ENCODE data around the gene RFESD.
"Not testable (repeated sequence)": the region's sequence is repeated elsewhere in the genome, so short reads cannot be mapped to it uniquely, and the experiment has no call there.

Gene RFESD

DNA sequence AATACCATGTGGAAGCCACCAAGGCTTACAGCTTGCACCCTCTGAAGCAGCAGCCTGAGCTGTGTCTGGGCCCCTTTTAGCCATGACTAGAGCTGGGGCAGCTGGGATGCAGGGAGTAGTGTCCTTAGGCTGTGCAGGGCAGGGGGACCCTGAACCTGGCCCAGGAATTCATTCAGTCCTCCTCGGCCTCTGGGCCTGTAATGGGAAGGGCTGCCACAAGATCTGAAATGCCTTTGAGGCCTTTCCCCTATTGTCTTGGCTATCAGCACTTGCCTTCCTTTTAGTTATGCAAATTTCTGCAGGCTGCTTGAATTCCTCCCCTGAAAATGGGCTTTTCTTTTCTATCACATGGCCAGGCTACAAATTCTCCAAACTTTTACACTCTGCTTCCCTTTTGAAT is 17.6 kb upstream of the RFESD start:
- no peak for DNase-seq (ENCODE audit: low spot score)

DNA sequence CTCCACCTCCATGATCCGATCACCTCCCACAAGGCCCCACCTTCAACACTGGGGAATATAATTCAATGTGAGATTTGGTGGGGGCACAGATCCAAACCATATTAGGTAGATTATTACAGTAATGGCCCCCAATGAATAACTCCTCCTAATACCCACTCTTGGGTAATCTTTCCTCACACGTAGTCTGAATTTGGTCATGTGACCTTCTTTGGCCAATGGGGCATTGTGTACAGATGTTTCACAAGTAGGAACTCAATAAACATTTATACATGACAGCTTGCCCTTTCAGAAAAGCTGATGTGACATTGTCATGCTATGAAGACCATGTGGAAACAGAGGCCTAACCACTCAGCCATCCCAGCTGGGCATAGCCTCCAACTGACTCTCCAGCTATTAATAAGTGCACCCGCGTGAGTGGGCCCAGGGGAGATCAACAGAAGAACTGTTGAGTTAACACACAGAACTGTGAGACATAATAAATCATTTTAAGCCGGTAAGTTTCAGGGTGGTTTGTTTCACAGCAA is 16.1 kb upstream of the RFESD start:
- DNase-seq (ENCODE audit: low spot score), result no peak

DNA sequence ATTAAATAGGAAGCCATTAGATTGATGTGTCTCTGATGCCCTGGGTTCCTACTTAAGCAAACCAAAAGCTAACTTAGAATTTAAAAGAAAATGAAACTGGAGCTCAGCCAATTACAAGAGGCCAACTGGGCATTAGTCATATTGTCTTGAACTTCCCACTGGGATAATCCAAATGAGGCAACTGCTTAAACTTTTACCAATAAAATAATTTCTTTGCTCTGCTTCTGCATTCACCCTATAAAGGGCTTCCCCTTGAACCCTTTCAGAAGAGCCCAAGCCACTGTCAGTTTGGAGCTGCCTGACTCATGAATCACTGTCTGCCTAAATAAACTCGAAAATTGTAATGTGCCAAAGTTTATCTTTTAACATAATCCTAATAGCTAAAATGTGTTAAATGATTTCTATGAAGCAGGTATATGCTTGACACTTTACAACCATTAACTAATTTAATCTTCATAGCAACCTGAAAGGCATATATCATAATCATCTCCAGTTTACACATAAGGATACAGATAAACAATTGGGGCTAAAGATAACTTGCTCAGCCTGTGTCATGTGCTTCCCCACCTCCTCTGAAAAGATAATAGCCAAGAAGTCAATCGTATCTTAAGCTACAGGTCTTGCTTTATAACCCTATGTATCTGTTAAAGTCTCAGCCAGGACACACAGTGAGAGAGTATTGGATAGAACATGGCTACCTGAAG is 15.2 kb upstream of the RFESD start:
- no peak for DNase-seq (ENCODE audit: low spot score)

DNA sequence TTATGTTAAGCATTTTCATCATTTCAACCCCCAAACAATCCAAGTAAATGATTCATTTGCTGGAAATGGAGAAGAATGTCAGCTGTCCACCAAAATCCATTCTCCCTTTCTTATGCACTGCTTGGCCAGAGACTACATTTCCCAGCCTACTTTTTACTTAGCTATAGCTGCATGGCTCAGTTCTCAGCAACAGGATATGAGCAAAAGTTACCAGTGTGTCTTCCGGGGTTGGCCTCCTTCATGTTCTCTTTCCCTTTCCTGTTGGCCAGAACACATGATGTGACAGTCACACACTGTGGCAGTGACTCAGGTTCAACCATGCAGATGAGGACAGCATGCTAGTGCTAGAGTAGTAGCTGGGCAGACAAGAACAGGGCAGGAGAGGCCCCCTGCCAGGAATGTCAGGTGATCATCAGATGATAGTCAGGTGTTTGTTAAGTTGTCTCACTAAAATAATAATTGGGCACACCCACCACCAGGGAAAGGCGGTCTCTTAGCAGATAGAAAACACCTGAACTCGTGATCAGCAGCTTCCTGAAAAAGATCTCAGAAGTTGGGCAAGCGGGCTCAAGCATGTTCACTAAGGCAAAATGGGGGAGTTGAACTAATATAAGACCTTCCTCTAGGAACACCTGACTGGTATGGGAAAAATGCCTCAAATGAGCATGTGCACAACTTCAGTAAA is 14.4 kb upstream of the RFESD start:
- no peak for DNase-seq (ENCODE audit: low spot score)

DNA sequence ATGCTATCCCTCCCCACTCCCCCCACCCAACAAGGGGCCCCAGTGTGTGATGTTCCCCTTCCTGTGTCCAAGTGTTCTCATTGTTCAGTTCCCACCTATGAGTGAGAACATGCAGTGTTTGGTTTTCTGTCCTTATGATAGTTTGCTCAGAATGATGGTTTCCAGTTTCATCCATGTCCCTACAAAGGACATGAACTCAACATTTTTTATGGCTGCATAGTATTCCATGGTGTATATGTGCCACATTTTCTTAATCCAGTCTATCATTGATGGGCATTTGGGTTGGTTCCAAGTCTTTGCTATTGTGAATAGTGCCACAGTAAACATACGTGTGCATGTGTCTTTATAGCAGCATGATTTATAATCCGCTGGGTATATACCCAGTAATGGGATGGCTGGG is 13.6 kb upstream of the RFESD start:
- not testable (repeated sequence) for DNase-seq (ENCODE audit: low spot score)

DNA sequence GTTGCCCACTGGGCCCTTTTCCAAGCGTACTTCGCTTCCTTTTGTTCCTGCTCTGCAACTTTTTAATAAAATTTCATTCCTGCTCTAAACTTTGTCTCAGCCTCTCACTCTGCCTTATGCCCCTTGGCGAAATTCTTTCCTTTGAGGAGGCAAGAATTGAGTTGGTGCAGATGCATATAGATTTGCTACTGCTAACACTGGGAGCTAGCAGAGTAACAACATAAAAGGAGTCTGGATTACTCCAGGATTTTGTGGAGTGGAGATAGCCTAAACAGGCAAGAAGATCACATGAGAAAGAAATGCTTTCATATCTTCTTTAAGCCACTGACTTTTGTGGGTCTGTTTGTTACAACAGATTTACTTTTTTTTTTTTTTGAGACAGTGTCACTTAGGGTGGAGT is 12.9 kb upstream of the RFESD start:
- DNase-seq (ENCODE audit: low spot score), result no peak

DNA sequence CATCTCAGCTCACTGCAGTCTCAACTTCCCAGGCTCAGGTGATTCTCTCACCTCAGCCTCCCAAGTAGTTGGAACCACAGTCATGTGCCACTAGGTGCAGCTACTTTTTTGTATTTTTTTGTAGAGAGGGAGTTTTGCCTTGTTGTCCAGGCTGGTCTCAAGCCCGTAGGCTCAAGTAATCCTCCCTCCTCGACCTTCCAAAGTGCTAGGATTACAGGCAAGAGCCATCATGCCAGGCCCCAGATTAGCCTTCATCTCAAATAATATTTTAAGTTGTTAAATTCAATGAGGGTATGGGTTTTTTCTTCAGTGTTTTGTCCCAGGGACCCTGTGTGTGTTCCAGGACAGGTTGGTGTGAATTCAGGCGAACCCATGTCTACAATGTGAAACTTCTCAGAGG is 12.5 kb upstream of the RFESD start:
- DNase-seq (ENCODE audit: low spot score), result no peak

DNA sequence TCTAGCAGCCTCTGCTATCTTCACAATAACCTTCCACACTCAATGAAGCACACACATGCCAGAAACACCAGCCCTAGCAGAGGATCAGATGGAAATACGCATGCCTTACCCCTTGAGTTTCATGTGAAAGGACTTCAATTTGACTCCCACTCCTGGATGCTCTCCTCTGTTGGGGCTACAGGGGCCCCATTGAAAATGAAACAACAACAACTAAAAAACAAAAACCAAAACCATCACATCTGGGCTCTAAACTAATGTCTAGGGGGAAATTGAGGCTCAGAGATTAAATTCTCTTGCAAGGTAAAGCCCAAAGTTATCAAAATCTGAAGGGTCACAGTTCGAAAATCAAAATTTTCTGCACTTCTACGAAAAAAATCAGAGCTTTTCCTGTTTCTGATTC is 7.9 kb upstream of the RFESD start:
- no peak for DNase-seq (ENCODE audit: low spot score)

DNA sequence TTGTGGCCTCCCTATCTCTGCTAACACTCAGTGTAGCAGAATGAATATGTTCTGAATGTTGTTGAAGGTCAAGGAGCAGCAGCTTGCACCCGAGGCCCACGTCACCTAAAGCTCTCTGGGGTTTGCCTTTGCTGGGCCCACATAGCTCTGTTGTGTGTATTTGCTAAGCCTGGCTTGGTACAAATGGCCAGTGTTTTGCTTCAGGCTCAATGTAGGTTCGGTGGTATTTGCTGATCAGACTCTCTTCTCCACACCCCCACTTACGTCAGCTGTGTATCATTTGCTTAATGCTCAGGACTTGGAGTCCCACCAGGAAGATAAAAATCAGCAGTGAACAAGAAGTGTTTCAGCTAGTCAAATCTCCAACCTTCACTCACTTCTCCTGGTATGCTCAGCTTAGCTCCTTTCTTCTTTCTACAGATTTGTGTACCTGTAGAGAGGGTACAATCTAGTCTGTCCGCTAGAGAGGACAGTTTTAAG is 4.8 kb upstream of the RFESD start:
- DNase-seq (ENCODE audit: low spot score), result no peak

DNA sequence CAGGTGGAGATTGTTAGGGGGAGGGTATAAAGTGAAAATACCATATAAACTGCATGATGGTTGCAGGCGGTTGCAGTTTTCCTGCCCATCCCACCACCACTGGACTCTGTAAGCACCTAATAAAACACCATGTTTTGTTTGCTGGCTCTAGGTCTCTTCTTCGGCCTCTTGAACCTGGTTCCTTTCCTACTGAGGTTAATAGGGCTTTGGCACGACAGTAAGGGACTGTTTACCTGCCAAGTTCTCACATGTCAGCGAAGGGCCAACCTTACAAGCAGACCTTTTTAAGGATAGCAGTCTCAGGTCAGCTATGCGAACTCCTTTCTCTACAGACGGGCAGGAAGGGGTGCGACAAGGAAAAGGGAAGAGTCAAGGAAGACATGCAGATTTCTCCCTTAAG is 3.4 kb upstream of the RFESD start:
- no peak for DNase-seq (ENCODE audit: low spot score)

DNA sequence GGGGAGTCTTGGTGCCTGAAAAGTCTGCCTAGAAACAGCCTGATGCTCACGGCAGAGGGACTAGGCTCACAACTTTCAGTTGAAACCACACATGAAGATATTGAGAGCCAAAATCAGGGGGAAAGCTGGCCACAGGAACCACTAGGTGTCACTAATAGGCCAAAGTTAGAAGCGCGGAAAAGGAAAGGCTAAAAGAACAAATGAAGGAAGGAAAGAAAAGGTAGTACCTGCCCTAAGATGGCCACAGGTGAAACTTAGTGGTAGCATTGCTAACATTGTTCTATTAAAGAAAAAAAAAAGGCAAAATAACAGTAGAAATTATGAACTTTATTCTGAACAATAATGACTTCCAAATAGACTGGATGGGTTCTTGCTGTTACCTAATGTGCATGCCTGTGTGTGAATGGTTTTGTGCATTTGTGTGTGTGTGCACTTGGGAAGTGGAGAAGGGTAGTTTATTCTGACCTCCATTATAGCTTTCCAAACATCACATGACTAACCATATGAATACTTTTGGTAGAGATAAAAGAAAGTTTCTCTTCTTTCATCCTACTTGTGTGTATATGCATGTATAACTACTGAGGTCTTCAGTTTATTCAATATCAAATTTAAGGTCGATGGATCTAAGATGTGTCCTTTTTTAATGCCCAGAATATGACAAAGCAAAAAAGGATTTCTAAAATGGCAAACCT is 2.1 kb upstream of the RFESD start:
- DNase-seq (ENCODE audit: low spot score), result no peak

DNA sequence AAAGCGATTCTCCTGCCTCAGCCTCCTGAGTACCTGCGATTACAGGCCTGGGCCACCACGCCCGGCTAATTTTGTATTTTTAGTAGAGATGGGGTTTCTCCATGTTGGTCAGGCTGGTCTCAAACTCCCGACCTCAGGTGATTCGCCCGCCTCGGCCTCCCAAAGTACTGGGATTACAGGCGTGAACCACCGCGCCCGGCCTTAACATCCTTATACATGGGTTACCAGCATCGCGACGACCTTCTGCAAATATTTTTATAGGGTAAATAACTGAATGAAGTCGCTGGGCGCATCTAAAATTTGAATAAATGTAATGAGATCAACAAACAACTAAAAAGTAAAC is 380 bp upstream of the RFESD start:
- DNase-seq (ENCODE audit: low spot score), result not testable (repeated sequence)

DNA sequence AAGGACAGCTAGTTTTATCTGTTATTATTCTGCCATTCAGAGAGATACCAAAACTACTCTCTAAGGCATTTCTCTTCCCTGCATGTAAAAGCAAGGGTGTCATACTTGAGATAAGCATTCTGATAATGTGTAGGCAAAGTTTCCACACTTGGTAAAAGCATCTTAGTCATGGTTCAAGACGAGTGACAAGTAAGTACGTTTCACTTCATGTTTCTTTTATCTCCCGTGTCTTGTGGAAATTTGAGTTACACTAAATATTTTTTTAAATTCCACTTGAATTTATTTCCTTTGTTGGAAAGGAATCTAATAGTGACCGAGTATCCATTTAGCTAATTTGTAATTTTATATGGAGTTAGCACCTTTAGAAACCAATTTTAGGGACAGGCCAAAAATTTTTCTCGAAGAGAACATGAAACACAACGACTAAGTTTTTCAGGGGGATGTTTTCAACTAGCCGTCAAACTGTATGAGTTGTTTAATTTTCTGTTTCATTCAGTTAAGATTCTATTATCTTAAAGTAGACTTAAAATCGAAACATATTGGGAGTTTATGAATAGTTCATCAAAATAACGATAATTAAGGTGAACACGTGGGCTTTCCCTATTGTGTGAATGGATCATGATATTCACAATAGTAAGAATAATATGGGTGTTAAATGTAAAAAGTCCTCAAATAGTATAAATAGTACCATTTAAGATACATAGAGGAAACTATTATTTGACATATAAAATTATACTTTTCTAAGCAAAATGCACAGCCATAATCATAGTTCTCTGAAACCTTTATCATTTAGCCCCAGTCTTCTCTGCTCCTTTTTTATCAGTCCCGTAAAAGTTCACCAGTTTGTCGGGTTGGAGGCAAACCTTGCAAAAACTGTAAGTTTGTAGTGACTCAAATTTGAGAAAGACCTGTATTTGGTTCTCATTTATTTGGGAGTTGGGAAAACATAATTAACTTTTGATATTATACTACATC is 1.6 kb downstream of the RFESD start:
- DNase-seq (ENCODE audit: low spot score), result no peak

DNA sequence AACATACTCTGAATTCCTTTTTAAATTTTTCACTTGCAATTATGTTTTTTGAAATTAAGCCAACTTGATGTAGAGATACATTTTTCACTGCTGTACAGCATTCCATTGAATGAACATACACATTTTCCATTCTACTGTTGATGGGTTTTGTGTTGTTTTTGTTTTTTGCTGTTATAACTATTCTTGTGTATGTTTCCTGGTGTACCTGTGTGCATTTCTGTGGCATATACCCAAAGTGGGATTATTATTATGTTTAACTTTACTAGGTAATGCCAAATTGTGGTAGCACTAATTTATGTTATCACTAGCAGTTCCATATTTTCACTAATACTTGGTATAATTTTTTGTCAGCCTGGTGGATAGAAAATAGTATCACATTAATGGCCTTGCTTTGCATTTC is 2.7 kb downstream of the RFESD start:
- no peak for DNase-seq (ENCODE audit: low spot score)

DNA sequence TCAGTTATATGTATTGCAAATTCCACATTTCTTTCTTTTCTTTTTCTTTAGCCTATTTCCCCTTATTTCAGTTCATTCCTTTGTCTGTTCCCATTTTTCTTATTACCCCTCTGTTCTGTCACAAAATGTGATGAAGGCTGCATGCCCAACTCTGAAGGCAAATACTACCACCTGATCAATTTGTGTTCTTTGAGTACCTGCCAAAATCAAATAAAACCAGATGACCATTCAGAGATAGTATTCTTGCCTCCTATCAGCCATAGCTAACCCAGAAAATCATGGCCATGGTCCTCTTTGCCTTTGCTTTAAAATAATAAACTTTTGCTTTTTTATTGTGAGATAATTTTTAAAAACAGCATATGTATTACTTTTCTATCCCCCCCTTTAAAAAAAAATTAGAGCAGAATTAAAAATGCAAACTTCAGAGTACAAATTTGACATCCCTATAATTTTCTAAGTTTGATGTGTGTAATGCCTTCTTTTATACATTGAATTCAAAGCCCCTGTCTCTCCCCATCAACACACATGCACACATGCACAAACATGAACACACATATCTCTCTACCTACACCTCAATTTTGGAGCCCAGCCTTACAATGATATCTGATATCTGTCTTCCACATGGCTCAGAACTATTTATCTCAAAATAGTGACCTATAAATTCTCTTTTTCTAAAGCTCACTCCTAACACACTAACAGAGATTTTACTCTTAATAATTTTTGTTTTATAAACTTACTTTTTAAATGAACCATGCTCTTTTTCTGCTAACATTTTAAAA is 3.5 kb downstream of the RFESD start:
- DNase-seq (ENCODE audit: low spot score), result no peak

DNA sequence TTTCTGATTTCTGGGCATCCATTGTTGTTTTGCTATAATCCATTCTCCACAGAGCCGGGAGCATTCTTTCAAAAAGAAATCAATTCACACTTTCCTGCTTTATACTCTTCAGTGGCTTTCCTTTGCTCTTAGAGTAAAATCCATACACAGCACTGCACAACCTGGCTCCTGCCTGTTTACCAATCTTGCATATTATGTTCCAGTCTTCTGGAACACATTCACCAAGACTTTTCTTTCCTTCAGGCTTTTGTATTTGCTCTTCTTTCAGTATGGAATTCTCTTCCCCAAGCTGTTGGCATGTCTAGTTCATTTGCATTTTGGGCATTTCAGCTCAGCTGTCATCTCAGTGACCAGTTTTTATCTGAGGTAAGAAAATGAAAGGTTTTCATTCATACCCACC is 6.3 kb downstream of the RFESD start:
- no peak for DNase-seq (ENCODE audit: low spot score)

DNA sequence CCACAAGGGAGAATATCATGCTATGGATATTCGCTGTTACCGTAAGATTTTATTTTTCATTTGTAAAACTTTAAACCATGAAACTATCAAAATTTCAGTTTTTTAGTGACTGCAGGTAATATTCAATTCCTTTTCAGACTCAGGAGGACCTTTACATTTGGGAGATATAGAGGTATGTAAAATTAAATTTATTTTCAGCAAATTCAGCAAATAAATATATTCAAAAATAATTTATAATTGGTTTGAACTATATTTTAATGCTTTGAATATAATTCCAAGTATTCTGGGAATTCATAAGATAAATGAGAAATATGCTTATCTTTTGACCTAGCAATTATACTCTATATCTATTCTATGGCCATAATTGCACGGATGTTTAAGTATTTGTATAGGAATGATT is 7.6 kb downstream of the RFESD start:
- DNase-seq (ENCODE audit: low spot score), result no peak

DNA sequence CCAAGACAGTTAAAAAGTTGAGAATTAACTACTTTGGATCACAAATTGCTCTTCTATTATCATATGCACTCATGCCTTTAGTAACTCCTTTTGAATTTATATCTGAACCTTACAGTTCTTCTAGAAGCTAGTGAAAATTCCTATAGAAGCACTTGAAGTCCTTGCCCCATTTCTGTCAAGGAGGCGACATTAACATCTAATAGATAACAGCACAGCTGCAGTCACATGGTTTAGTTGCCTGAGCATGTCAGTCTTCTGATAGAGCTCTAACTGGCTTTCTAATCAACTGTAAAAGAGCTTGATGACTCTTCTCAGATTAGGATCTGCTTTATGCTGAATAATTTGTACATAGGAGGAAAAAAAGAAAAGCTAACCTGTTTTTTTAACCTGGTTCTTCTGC is 9.0 kb downstream of the RFESD start:
- no peak for DNase-seq (ENCODE audit: low spot score)

DNA sequence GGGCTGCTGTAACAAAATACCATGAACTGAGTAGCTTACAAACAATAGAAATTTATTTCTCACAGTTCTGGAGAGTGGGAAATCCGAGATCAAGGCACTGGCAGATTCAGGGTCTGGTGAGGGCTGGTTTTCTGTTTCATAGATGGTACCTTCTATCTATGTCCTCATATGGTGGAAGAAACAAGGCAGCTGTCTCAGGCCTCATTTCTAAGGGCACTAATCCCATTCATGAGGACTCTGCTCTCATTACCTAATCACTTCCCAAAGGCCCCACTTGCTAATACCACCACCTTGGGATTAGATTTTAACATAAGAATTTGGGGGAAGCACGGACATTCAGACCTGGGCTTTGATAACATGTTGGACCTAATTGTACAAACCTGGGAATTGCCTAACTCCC is 13.5 kb downstream of the RFESD start:
- no peak for DNase-seq (ENCODE audit: low spot score)

DNA sequence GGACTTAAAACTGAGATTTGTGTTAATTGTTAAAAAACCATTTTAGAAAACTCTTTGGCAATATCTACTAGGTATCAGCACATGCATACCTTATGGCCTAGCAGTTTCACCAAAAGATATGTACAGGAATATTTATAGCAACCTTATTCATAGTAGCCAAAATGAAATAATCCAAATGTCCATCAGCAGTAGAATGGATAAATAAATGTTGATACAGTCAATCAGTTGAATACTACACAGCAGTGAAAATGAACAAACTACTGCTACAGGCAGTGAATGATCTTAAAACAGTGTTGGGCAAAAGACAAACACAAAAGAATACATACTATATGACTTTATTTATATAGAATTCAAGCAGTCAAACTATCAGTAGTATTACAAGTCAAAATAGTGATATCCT is 16.4 kb downstream of the RFESD start:
- DNase-seq (ENCODE audit: low spot score), result no peak

DNA sequence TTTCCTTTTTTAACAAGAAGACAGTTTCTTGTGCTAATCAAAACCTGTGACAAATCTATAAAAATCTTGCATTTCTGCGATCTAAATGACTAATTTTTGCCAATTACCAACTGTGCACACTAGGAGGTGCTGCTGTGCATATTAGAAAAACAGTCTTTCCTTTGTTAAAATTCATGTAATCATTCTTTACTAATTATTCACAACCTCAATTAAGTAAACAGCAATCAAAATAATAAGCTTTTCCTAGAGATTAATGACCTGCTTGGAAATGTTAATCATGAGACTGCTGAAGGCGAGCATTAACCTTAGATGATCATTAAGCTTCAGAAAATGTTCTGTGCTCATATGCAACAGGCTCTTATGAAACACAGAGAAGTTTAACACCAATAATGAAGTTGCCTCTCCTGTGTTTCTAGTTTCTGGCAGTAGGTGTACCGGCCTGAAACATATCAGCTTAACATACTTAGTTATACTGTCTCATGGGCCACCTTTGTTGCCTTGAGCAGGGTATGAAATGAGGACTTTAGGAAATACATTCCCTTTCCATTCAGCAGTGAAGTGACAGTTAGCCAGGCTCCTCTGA is 17.7 kb downstream of the RFESD start:
- no peak for DNase-seq (ENCODE audit: low spot score)
